ENCODE measurements around the gene SELE. TPM values are rescaled to one million over a fixed set of nuclear protein-coding genes. Genes with fewer than 3 reads are reported as not detected.
"Not testable (repeated sequence)": the region's sequence is repeated elsewhere in the genome, so short reads cannot be mapped to it uniquely, and the experiment has no call there.

The SELE gene
- total RNA-seq, 1 donor from 2014 or later, result 9.0 TPM

GRCh38 chr1:169724168-169724567, 9.7 kb downstream of the SELE start:
- DNase-seq (ENCODE audit: low spot score in 2 of 2), result no peak
- no peaks in the 10 kb centered on the region for H3K36me3 ChIP-seq
- no peak for TF ChIP-seq CTCF (IDR thresholded peaks at IDR 0.05)
- no peak overlapping the region for H3K27ac ChIP-seq
- no peaks in the 10 kb centered on the region for H3K4me1 ChIP-seq
- H3K9me3 ChIP-seq, result no peaks in the 10 kb centered on the region
- intact Hi-C loops (cut with DNase I), result no loop called here
- H3K27me3 ChIP-seq, result no peaks in the 10 kb centered on the region
- no peak overlapping the region for H3K4me3 ChIP-seq

GRCh38 chr1:169723763-169724162, 10.1 kb downstream of the SELE start:
- H3K36me3 ChIP-seq, result no peaks in the 10 kb centered on the region
- no peak for TF ChIP-seq CTCF (IDR thresholded peaks at IDR 0.05)
- no peak for DNase-seq (ENCODE audit: low spot score in 2 of 2)
- H3K27ac ChIP-seq, result no peak overlapping the region
- H3K4me1 ChIP-seq, result no peaks in the 10 kb centered on the region
- H3K4me3 ChIP-seq, result no peak overlapping the region
- no peaks in the 10 kb centered on the region for H3K9me3 ChIP-seq
- H3K27me3 ChIP-seq, result no peaks in the 10 kb centered on the region
- intact Hi-C loops (cut with DNase I), result no loop called here

- Histone ChIP-seq H3K27ac (no peak overlapping the region), H3K27me3 (no peaks in the 10 kb centered on the region), H3K9me3 (no peaks in the 10 kb centered on the region), H3K4me3 (no peak overlapping the region), H3K36me3 (no peaks in the 10 kb centered on the region), H3K4me1 (no peaks in the 10 kb centered on the region)
- no peak for TF ChIP-seq CTCF (IDR thresholded peaks at IDR 0.05)
- DNase-seq (ENCODE audit: low spot score in 2 of 2), result no peak
- intact Hi-C loops (cut with DNase I), result no loop called here
Observed at GRCh38 chr1:169722779-169723178, 11.1 kb downstream of the SELE start.

- intact Hi-C loops (cut with DNase I); H3K4me3 ChIP-seq; H3K4me1 ChIP-seq; H3K27me3 ChIP-seq; DNase-seq (ENCODE audit: low spot score in 2 of 2); H3K9me3 ChIP-seq; H3K27ac ChIP-seq; H3K36me3 ChIP-seq: not testable (repeated sequence)
Observed at GRCh38 chr1:169715100-169715499, 18.8 kb downstream of the SELE start.

GRCh38 chr1:169713090-169713489, 20.8 kb downstream of the SELE start:
- DNase-seq (ENCODE audit: low spot score in 2 of 2); H3K4me1 ChIP-seq; H3K27ac ChIP-seq; intact Hi-C loops (cut with DNase I); H3K4me3 ChIP-seq; H3K27me3 ChIP-seq; H3K9me3 ChIP-seq; H3K36me3 ChIP-seq: not testable (repeated sequence)

GRCh38 chr1:169712309-169712631, 21.6 kb downstream of the SELE start:
- H3K4me1 ChIP-seq, result no peaks in the 10 kb centered on the region
- intact Hi-C loops (cut with DNase I), result no loop called here
- H3K27ac ChIP-seq, result no peak overlapping the region
- DNase-seq (ENCODE audit: low spot score in 2 of 2), result no peak
- H3K27me3 ChIP-seq, result no peaks in the 10 kb centered on the region
- no peak overlapping the region for H3K4me3 ChIP-seq
- H3K36me3 ChIP-seq, result no peaks in the 10 kb centered on the region
- H3K9me3 ChIP-seq, result peaks cover 0 to 5% of the 10 kb centered on the region in 2 donors
- TF ChIP-seq CTCF (IDR thresholded peaks at IDR 0.05), result no peak

Measured in ascending aorta (tissue), 2 donors.